Skin of body (tissue), 2 donors: ENCODE results near the gene STAT5A. TPM values are rescaled to one million over a fixed set of nuclear protein-coding genes. Genes with fewer than 3 reads are reported as not detected.
"Not testable (repeated sequence)": the region's sequence is repeated elsewhere in the genome, so short reads cannot be mapped to it uniquely, and the experiment has no call there.

Experiments used
- DNase-seq: peaks from one replicate; lab custom pipeline; 2025; lab: John Stamatoyannopoulos, UW
- total RNA-seq: library from RNA; depleted of rRNA; stranded (reverse); fragments of >200 nt; gene quantifications from one replicate; pipeline ENCODE4 v1.2.3, GENCODE V29; 2014

STAT5A gene
- 27.8 TPM for total RNA-seq

DNA sequence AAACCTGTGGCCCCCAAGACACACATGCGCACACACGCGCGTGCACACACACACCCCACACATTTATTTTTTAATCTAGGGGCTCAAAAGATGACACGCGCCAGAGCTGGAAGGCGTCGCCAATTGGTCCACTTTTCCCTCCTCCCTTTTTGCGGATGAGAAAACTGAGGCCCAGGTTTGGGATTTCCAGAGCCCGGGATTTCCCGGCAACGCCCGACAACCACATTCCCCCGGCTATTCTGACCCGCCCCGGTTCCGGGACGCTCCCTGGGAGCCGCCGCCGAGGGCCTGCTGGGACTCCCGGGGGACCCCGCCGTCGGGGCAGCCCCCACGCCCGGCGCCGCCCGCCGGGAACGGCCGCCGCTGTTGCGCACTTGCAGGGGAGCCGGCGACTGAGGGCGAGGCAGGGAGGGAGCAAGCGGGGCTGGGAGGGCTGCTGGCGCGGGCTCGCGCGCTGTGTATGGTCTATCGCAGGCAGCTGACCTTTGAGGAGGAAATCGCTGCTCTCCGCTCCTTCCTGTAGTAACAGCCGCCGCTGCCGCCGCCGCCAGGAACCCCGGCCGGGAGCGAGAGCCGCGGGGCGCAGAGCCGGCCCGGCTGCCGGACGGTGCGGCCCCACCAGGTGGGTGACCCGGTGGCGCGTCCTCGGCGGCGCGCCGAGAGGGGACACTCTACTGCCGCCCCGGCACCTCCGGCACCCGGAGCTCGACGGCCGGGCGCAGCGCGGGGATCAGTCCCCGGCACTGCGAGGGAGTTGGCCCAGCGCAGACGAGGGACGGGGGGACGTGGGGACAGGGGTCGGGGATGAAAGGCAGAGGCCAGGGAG lies at the start of gene STAT5A:
Gene STAT5A, plus strand, starts transcription at position 522 of the 826 bp plus-strand sequence. CDS start 914 bp downstream, outside the sequence.
- DNase-seq: peak; percentile 88

- DNase-seq: not testable (repeated sequence)
Observed at GRCh38 chr17:42239576-42239975, 48.7 kb upstream of the STAT5A start.

DNA sequence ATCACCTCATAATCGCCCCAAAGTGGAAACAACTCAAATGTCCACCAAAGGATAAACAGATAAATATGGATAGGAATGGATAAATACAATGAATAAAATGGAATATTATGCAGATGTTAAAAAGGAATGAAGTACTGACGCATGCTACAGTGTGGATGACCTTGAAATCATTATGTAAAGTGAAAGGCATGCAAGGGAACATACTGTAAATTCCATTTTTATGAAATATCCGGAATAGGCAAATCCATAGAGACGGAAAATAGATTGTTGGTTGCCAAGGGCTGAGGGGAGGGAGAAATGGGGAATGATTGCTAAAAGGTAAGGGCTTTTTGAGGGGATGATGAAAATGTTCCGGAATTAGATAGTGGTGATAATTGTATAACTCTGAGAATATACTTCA lies 48.1 kb upstream of the STAT5A start:
- DNase-seq: no peak

DNA sequence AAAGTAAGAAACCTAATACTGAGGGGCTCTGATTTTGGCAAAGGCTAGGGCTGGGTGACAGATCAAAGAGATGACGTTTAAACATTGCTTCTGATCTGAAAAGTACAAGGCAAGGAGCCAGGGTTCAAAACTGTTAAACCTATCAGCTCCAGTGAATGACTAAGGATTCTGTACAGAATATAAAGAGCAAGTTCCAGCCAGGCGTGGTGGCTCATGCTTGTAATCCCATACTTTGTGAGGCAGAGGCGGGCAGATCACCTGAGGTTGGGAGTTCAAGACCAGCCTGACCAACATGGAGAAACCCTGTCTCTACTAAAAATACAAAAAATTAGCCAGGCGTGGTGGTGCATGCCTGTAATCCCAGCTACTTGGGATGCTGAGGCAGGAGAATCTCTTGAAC lies 47.4 kb upstream of the STAT5A start:
- DNase-seq: not testable (repeated sequence)

DNA sequence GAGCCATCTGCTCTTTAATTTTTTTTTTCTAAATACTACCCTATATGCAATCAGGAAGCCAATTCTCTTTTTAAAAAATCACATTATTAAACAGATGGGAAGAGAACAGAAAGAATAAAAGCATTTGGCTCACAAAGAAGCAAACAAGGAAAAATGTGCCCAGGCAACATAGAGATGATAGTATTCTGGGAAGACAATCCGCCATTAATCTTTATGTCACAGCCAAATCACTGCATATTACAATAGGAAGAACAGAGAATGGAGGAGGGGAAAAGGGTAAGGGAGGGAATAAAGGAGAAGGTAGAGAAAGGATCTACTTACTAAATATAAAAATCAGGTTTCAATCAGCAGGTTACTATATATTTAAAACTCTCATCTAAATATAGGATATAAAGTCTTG lies 46.4 kb upstream of the STAT5A start:
- DNase-seq: no peak

GRCh38 chr17:42243493-42243982 lies 44.8 kb upstream of the STAT5A start:
- DNase-seq: no peak

DNA sequence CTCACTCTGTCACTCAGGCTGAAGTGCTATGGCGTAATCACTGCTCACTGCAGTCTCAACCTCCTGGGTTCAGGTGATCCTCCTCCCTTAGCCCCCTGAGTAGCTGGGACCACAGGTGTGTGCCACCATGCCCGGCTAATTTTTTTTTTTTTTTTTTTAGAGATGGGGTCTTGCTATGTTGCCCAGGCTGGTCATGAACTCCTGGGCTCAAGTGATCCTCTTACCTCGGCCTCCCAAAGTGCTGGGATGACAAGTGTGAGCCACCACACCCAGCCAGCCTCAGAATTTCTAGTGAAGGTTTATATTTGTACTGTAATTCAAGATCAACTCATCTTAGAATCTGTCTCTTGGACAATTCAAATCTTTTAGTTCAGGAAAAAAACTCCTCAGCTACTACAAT lies 44.2 kb upstream of the STAT5A start:
- DNase-seq: not testable (repeated sequence)

GRCh38 chr17:42245183-42245582 lies 43.1 kb upstream of the STAT5A start:
- DNase-seq: not testable (repeated sequence)

DNA sequence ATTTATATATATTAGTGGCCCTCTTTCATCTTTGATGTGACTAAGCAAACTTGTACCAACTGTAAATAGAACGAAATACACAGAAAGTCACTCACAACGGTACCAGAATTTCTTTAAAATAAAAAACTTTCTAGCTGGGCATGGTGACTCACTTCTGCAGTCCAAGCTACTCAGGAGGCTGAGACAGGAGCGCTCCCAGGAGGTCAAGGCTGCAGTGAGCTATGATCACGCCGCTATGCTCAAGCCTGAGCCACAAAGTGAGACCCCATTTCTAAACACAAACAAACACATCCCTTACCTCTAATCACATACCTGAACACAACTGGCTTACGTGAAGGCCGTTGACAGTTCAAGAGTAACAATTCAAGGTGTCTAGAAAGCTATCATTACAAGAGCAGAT lies 41.8 kb upstream of the STAT5A start:
- DNase-seq: no peak

GRCh38 chr17:42247734-42248133 lies 40.6 kb upstream of the STAT5A start:
- DNase-seq: no peak

DNA sequence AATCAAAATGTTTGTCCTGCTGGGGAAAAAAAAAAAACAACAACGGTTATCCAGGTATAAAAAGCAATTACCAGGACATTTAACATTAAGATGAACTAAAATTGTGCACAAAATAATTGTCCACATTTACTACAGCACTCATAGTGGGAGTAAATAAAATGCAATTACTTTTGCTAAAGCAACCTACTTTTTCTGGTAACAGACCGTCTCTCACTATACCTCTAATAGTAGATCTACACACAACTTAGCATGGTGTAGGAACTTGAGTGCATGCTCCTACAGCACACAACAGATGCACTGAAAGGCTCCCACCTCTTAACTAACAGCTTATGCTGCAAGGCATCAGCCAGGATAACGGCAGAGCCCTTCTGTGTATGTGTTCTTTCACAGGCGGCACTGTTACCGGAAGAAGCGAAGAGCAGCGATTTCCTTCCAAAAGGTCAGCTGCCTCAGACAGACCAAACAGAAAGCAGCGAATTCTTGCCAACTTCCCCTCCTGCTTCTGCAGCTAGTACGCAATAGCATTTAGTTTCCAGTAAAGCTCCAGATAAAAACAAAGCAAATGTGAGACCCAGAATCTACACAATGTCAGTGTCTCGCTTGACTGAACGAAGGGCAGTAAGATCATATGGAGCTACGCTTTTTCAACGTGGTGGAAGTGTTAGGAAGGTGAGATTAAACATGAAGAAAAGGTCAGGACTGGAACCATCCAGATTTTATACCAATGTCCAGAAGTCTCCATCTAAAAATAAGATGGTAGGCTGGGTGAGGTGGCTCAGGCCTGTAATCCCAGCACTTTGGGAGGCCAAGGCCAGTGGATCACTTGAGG lies 39.7 kb upstream of the STAT5A start:
- peak; percentile 92 for DNase-seq

DNA sequence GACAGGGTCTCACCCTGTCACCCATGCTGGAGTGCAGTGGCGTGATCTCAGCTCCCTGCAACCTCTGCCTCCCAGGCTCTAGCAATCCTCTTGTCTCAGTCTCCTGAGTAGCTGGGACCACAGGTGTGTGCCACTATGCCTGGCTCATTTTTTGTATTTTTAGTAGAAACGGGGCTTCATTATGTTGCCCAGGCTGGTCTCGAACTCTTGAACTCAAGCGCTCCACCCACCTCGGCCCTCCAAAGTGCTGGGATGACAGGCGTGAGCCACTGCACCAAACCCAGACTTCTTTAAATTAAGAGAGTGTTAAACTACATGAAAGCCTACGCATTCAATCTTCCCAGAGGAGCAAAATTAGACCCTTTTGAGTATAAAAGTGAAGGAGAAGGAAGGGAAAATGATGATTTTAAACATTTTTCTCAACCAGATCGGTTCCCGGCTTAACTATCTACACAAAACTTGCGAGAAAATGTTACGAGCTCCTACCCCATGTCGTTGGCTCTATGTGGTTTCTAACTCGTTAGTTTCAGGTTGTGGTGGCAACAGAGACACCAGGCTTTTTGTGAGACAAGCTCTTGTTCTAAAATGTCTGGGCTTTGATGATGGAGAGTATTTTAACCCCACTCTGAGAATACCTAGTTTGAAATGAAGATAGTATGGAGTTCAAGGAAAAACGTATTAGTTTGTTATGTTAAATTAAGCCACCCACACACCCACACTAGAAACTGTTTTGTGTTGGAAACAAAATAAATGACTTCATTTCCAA lies 38.4 kb upstream of the STAT5A start:
- DNase-seq: no peak

GRCh38 chr17:42251115-42251514 lies 37.2 kb upstream of the STAT5A start:
- DNase-seq: no peak

DNA sequence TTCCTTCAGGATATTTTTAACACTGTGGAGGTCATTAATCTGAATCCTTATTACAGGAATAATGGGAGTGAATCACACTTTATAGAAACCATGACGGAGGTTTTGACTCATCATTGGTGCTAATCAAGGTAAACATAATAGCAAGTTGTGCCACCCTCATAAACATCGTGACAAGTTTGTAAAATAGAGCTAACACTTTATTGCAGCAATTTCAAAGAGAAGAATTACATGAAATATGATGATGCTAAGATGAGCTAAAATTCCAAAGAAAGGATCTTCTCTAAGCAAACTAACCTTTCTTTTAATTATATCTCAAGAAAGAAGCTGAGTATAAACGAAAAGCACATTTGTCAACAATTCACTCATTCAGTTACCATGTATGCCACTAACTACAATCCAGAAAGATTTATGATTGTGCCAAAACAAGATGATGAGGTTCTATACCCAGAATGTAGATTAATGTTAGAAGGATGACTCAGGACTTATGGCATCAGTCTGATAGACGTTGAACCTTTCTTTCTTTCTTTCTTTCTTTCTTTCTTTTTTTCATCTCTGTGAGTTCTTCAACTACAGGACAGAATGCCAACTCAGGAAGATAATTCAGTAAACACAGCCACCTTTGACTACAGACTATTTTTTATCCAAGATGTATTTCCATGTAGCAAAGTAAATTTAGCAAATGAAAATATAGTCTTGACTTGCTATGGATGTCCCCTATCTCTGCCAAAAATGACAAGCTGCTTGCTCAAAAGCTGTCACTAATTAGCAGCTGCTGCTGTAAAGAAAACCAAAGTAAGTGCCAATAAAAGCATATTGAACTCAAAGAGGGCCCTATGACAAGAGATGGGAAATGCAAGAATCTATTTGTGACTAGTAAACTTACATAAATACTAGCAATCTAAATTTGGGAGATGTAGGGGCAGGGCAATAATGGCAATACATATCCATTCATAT lies 35.4 kb upstream of the STAT5A start:
- DNase-seq: peak; percentile 73

DNA sequence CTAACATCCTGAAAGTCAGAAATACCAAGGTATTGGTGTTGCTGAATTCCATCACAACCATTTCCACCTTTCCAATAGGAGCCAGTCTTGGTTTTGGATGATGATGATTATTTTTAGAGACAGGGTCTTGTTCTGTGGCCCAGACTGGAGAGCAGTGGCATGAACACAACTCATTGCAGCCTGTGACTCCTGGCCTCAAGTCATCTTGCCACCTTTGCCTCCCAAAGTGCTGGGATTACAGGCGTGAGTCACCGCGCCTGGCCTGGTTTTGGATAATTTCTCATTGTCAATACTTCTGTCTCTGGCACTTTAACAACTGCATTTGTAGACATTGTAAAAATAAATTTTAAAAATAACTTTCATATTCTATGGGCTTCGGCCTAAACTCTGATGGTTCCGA lies 34.7 kb upstream of the STAT5A start:
- DNase-seq: no peak

DNA sequence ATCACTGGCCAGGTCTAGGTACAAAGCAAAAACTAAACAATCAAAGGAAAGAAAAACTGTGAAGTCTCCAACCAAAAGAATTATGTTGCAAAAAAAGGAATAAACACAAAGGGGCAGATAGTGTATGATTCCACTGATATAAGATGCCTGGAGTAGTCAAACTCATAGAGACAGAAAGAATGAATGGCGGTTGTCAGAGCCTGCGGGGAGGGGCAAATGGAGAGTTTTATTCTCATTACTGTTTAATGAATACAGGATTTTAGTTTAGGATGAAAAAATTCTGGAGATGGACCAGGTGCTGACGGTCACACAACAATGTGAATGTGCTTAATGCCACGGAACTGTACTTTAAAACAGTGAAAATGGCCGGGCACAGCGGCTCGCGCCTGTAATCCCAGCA lies 32.9 kb upstream of the STAT5A start:
- no peak for DNase-seq

- no peak for DNase-seq
Observed at GRCh38 chr17:42260318-42260717, 28.0 kb upstream of the STAT5A start.

- not testable (repeated sequence) for DNase-seq
Observed at GRCh38 chr17:42264366-42264765, 23.9 kb upstream of the STAT5A start.

DNA sequence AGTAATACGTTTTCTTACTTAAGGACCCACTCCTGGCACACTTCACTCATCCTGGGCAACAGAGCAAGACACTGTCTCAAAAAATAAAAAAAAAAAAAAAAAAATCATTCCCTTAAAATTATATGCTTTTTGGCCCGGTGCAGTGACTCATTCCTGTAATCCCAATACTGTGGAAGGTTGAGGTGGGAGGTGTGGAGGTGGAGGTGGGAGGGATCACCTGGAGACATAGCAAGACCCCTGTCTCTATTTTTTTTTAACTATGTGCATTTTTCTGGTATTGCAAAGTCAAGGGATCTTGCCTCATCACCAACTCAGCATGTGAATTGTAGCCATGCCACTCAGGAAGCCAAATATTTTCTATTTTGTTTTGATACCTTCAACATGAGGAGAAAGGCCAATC lies 21.8 kb upstream of the STAT5A start:
- no peak for DNase-seq
